Muscle layer of colon (tissue), 2 donors: ENCODE measurements around the gene CELSR1.

ENCODE experiments used
- H3K27ac ChIP-seq: one replicate; pipeline ENCODE4 v1.7.0; 2013; ENCODE audit warnings: low read depth, mild to moderate bottlenecking, low read length, moderate library complexity
- H3K27me3 ChIP-seq, 2 donors: one replicate each; pipeline ENCODE4 v1.7.0; 2013; ENCODE audit warnings: low read length in 2 of 2, mild to moderate bottlenecking in 2 of 2; ENCODE audit not compliant: insufficient read depth in 2 of 2, control insufficient read depth in 1 of 2
- H3K36me3 ChIP-seq: one replicate; pipeline ENCODE4 v1.7.0; 2013; ENCODE audit warnings: mild to moderate bottlenecking, low read length; ENCODE audit not compliant: insufficient read depth
- H3K4me1 ChIP-seq: one replicate; pipeline ENCODE4 v1.7.0; 2013; ENCODE audit warnings: mild to moderate bottlenecking, low read length; ENCODE audit not compliant: insufficient read depth
- H3K4me3 ChIP-seq, 2 donors: one replicate each; pipeline ENCODE4 v1.7.0; 2013; ENCODE audit warnings: low read length in 2 of 2, low read depth in 1 of 2, mild to moderate bottlenecking in 1 of 2, moderate library complexity in 1 of 2
- H3K9ac ChIP-seq: one replicate; pipeline ENCODE4 v1.7.0; 2013; ENCODE audit warnings: low read length
- H3K9me3 ChIP-seq: one replicate; pipeline ENCODE4 v1.7.0; 2013; ENCODE audit warnings: mild to moderate bottlenecking, low read length
- donor health status: abdominal sarcoma.
- donor health status: Adenocarcinoma of cecum.

CELSR1 gene

GRCh38 chr22:46312056-46312455, 225.4 kb downstream of the CELSR1 start:
- H3K9me3 ChIP-seq, result no peaks in the 10 kb centered on the region
- H3K27ac ChIP-seq, result no peak overlapping the region
- no peaks in the 10 kb centered on the region for H3K36me3 ChIP-seq
- no peak overlapping the region for H3K4me3 ChIP-seq
- H3K9ac ChIP-seq, result no peak overlapping the region
- H3K4me1 ChIP-seq, result no peaks in the 10 kb centered on the region
- H3K27me3 ChIP-seq, result no peaks in the 10 kb centered on the region
